Neural cell (in vitro differentiated cells): ENCODE data around the gene GGT6. TPM values are rescaled to one million over a fixed set of nuclear protein-coding genes. Genes with fewer than 3 reads are reported as not detected.

Source experiments
- H2AFZ ChIP-seq: fragments of 200-600, 300-800 bp; sonication (generic), shearing (Covaris generic); 2 replicates; pipeline ENCODE4 v1.6.0; 2014; ENCODE audit warnings: low read depth, mild to moderate bottlenecking, antibody characterized with exemption, low read length, moderate library complexity
- H3F3A ChIP-seq: fragments of 200-600 bp; shearing (Covaris generic); 2 replicates; pipeline ENCODE4 v1.6.1; 2016; ENCODE audit warnings: mild to moderate bottlenecking, moderate library complexity, mixed read lengths, antibody characterized with exemption, low read length; ENCODE audit not compliant: insufficient read depth, poor library complexity, severe bottlenecking
- H3K27ac ChIP-seq: fragments of 200-600, 300-800 bp; sonication (generic), shearing (Covaris generic); 2 replicates; pipeline ENCODE4 v1.5.1; 2014; ENCODE audit warnings: mild to moderate bottlenecking, low read length, moderate library complexity
- H3K27me3 ChIP-seq: fragments of 300-800, 200-600 bp; sonication (generic), shearing (Covaris generic); 2 replicates; pipeline ENCODE4 v1.6.0; 2014; ENCODE audit warnings: mild to moderate bottlenecking, low read depth, low read length, moderate library complexity; ENCODE audit not compliant: insufficient read depth
- H3K36me3 ChIP-seq: fragments of 300-800, 200-600 bp; sonication (generic), shearing (Covaris generic); 2 replicates; pipeline ENCODE4 v1.5.1; 2014; ENCODE audit warnings: mild to moderate bottlenecking, antibody characterized with exemption, low read length, moderate library complexity; ENCODE audit not compliant: insufficient read depth
- H3K4me2 ChIP-seq: fragments of 300-800, 200-600 bp; sonication (generic), shearing (Covaris generic); 2 replicates; pipeline ENCODE4 v1.6.0; 2014; ENCODE audit warnings: mild to moderate bottlenecking, low read length
- H3K4me3 ChIP-seq: fragments of 300-800, 200-600 bp; sonication (generic), shearing (Covaris generic); 2 replicates; pipeline ENCODE4 v1.5.1; 2014; ENCODE audit warnings: mild to moderate bottlenecking, low read length, moderate library complexity
- H3K79me2 ChIP-seq: fragments of 200-600 bp; shearing (Covaris generic); replicated peaks from 2 replicates; pipeline ENCODE4 v1.6.0; 2014; ENCODE audit warnings: mild to moderate bottlenecking, low read length, moderate library complexity; ENCODE audit not compliant: insufficient read depth
- H3K9ac ChIP-seq: fragments of 300-800, 200-600 bp; sonication (generic), shearing (Covaris generic); 2 replicates; pipeline ENCODE4 v1.6.1; 2016; ENCODE audit warnings: mild to moderate bottlenecking, low read length, mixed read lengths
- H3K9me2 ChIP-seq: fragments of 200-600 bp; shearing (Covaris generic); 2 replicates; pipeline ENCODE4 v1.6.1; 2016; ENCODE audit warnings: mild to moderate bottlenecking, low read length, mixed read lengths; ENCODE audit not compliant: insufficient read depth
- H3K9me3 ChIP-seq: fragments of 200-600, 300-800 bp; sonication (generic), shearing (Covaris generic); 2 replicates; pipeline ENCODE4 v1.6.1; 2016; ENCODE audit warnings: mild to moderate bottlenecking, mixed run types, low read length, moderate library complexity, mixed read lengths
- H4K20me1 ChIP-seq: fragments of 200-600 bp; shearing (Covaris generic); 2 replicates; pipeline ENCODE4 v1.6.1; 2016; ENCODE audit warnings: mild to moderate bottlenecking, mixed run types; ENCODE audit not compliant: insufficient read depth
- CTCF ChIP-seq: fragments of 450-650 bp; IDR thresholded peaks from 2 replicates; pipeline ENCODE4 v1.5.1; 2014; ENCODE audit warnings: antibody characterized with exemption, mild to moderate bottlenecking, moderate library complexity; ENCODE audit not compliant: poor library complexity, severe bottlenecking
- EP300 ChIP-seq: fragments of 450-650 bp; conservative IDR thresholded peaks from 2 replicates; pipeline ENCODE4 v1.6.1; 2014; ENCODE audit warnings: antibody characterized with exemption, mild to moderate bottlenecking, moderate library complexity; ENCODE audit not compliant: poor library complexity, severe bottlenecking
- EZH2 ChIP-seq: fragments of 200-600, 300-800 bp; shearing (Covaris generic), sonication (generic); IDR thresholded peaks from 2 replicates; pipeline ENCODE4 v1.6.1; 2014; ENCODE audit warnings: antibody characterized with exemption, low read length, borderline replicate concordance, mild to moderate bottlenecking; ENCODE audit not compliant: insufficient read depth, poor library complexity, severe bottlenecking
- MXI1 ChIP-seq: fragments of 450-650 bp; conservative IDR thresholded peaks from 2 replicates; pipeline ENCODE4 v1.6.1; 2014; ENCODE audit warnings: antibody characterized with exemption, mild to moderate bottlenecking; ENCODE audit not compliant: poor library complexity, severe bottlenecking
- POLR2AphosphoS5 ChIP-seq: IDR thresholded peaks from 2 replicates; pipeline ENCODE4 v1.6.1; 2012
- RAD21 ChIP-seq: fragments of 450-650 bp; conservative IDR thresholded peaks from 2 replicates; pipeline ENCODE4 v1.6.1; 2014; ENCODE audit warnings: antibody characterized with exemption, mild to moderate bottlenecking, moderate library complexity
- SMC3 ChIP-seq: fragments of 450-650 bp; conservative IDR thresholded peaks from 2 replicates; pipeline ENCODE4 v1.6.1; 2014; ENCODE audit warnings: antibody characterized with exemption, mild to moderate bottlenecking, moderate library complexity; ENCODE audit not compliant: poor library complexity
- TAF1 ChIP-seq: IDR thresholded peaks from 2 replicates; pipeline ENCODE4 v1.6.1; 2012; ENCODE audit warnings: low read depth
- polyA plus RNA-seq: library from polyadenylated mRNA; depleted of rRNA; stranded (reverse); fragments of >200 nt; gene quantifications from 2 replicates; pipeline ENCODE4 v1.2.3, GENCODE V29; 2014
- TF ChIP-seq, protein P1 (sequence below): IDR thresholded peaks from 2 replicates; pipeline ENCODE4 v1.6.1; 2012; ENCODE audit warnings: borderline replicate concordance

Gene GGT6
- polyA plus RNA-seq, 1 donor from 2014 or later: not detected

DNA sequence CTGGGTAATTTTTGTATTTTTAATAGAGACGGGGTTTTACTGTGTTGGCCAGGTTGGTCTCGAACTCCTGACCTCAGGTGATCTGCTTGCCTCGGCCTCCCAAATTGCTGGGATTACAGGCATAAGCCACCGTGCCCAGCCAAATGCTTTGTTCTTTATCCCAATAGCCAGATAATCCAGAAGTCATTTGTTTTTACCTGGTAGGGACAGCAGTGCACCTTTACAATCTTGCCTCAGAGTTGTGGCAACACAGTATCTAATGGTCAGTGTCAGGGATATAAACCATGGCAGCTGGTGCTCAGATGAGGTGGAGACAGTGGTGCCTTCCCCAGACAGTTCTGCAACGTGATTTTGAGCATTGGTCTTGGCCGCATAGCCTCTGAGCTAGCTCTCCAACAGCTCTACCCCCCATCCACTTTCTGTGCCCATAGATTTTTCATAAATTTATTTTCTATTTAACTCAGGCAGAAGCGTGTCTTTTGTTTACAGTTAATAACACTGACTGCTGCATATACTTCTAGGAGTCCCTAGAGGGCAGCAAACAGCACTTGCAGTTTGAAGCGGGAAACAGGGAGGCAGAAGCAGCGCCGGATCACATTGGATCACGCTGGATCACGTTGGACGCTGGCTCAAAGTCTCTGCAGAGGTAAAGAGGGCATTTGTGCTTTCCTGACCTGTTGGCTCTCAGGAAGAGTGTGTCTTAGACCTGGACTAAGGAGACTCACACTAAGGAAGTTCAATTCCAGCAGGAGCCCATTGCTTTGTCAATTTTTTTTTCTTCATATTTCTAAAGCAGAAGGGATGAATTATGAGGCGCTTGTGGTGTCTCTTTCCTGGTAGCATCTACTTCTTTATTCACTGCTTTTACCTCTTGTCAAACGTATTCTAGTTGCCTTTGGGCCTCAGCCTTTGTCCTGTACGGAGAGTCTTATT, 5.1 kb upstream of the GGT6 start:
- Histone ChIP-seq H3K9ac (peak overlapping the region; percentile 12), H3K9me2 (no peaks in the 10 kb centered on the region), H3K79me2 (no peaks in the 10 kb centered on the region), H3K27me3 (no peaks in the 10 kb centered on the region), H3K27ac (peak overlapping the region; percentile 31), H4K20me1 (no peaks in the 10 kb centered on the region), H3K36me3 (no peaks in the 10 kb centered on the region), H3K9me3 (no peaks in the 10 kb centered on the region), H3K4me3 (no peak overlapping the region), H2AFZ (peak overlapping the region; percentile 45), H3K4me2 (no peak overlapping the region), H3F3A (no peaks in the 10 kb centered on the region)
- TF ChIP-seq TAF1: no peak
- TF ChIP-seq MXI1: peak; percentile 44
- TF ChIP-seq CTCF: peak; percentile 91
- peak; percentile 66 for TF ChIP-seq RAD21
- peak; percentile 67 for TF ChIP-seq SMC3

DNA sequence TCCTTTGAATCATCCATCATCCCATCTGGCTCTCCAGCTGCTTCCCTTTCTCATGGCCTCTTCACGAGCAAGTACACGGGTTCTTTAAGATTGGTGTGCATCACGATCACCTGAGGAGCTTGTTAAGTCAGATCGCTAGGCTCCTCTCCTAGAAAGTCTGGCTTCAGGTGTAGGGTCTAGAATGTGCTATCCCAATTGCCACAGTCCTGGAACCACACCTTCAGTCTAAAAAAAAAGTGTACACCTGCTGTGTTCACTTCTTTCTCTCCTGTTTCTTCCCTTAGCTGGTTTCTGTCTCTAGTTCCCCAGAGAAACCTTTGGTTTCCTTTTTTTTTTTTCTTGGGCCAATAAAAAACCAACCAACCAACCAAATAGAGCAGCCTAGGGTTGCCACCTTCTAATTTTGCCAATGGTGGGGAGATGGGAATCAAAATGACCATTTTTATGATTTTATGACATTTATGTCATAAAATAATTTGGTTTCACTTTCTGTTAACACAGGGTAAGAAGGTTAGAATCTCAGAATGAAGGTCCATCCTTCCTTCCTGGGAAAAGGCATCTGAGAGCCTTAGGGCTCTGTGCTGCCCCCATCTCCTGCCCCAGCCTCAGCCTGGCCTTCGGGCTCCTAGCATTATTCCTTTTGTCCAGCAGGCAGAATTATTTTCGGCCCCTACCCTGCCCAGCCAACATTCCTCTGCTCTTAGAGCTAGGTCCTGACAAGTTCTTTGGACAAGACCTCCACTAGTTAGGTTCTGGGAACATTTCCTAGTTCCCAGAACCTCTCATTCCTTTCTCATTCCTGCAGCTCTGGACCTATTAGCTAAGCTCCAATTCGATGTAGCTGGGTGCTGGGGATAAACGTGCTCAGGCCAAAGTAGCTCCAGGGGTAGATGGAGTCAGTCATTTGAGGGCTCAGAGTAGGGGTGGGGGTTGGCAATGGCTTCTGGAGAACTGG, 1.9 kb upstream of the GGT6 start:
- Histone ChIP-seq H3K9me2 (no peaks in the 10 kb centered on the region), H3K27ac (no peak overlapping the region), H3K9ac (no peak overlapping the region), H3K4me3 (no peak overlapping the region), H4K20me1 (no peaks in the 10 kb centered on the region), H3K4me2 (no peak overlapping the region), H3K79me2 (no peaks in the 10 kb centered on the region), H3K36me3 (no peaks in the 10 kb centered on the region), H3F3A (no peaks in the 10 kb centered on the region), H2AFZ (no peak overlapping the region), H3K9me3 (no peaks in the 10 kb centered on the region), H3K27me3 (no peaks in the 10 kb centered on the region)
- TF ChIP-seq POLR2AphosphoS5 (no peak), CTCF (no peak), MXI1 (no peak)

GRCh38 chr17:4560837-4561256, 470 bp upstream of the GGT6 start:
- Histone ChIP-seq H3K9me3 (no peaks in the 10 kb centered on the region), H4K20me1 (no peaks in the 10 kb centered on the region), H3K9me2 (no peaks in the 10 kb centered on the region), H3K79me2 (no peaks in the 10 kb centered on the region), H3K9ac (no peak overlapping the region), H3K4me2 (no peak overlapping the region), H3F3A (peaks cover 4% of the 10 kb centered on the region), H3K27me3 (no peaks in the 10 kb centered on the region), H3K4me3 (no peak overlapping the region), H2AFZ (no peak overlapping the region), H3K27ac (no peak overlapping the region), H3K36me3 (no peaks in the 10 kb centered on the region)
- no peak for TF ChIP-seq RAD21
- no peak for TF ChIP-seq CTCF
- no peak for TF ChIP-seq TAF1
- no peak for TF ChIP-seq EP300
- no peak for TF ChIP-seq POLR2AphosphoS5
- no peak for TF ChIP-seq MXI1
- TF ChIP-seq, protein P1, sequence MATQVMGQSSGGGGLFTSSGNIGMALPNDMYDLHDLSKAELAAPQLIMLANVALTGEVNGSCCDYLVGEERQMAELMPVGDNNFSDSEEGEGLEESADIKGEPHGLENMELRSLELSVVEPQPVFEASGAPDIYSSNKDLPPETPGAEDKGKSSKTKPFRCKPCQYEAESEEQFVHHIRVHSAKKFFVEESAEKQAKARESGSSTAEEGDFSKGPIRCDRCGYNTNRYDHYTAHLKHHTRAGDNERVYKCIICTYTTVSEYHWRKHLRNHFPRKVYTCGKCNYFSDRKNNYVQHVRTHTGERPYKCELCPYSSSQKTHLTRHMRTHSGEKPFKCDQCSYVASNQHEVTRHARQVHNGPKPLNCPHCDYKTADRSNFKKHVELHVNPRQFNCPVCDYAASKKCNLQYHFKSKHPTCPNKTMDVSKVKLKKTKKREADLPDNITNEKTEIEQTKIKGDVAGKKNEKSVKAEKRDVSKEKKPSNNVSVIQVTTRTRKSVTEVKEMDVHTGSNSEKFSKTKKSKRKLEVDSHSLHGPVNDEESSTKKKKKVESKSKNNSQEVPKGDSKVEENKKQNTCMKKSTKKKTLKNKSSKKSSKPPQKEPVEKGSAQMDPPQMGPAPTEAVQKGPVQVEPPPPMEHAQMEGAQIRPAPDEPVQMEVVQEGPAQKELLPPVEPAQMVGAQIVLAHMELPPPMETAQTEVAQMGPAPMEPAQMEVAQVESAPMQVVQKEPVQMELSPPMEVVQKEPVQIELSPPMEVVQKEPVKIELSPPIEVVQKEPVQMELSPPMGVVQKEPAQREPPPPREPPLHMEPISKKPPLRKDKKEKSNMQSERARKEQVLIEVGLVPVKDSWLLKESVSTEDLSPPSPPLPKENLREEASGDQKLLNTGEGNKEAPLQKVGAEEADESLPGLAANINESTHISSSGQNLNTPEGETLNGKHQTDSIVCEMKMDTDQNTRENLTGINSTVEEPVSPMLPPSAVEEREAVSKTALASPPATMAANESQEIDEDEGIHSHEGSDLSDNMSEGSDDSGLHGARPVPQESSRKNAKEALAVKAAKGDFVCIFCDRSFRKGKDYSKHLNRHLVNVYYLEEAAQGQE: no peak
- TF ChIP-seq EZH2: no peak
